H9 (cell line): ENCODE results near the gene ASTL. TPM values are rescaled to one million over a fixed set of nuclear protein-coding genes. Genes with fewer than 3 reads are reported as not detected.
A peak's percentile ranks its signal among the peaks of the same experiment; 100 is the strongest.

Source experiments
- DNase-seq: peaks from one replicate; pipeline ENCODE4 v3.0.0-alpha.2; 2017
- H2AFZ ChIP-seq: one replicate; pipeline ENCODE4 v1.6.1; 2013; ENCODE audit warnings: mild to moderate bottlenecking, low read length, control low read depth, moderate library complexity
- H2AK5ac ChIP-seq: 2 replicates; pipeline ENCODE4 v1.6.1; 2013; ENCODE audit warnings: low read length, control low read depth, mixed read lengths; ENCODE audit not compliant: insufficient read length
- H2BK120ac ChIP-seq: one replicate; pipeline ENCODE4 v1.6.1; 2013; ENCODE audit warnings: low read depth, mild to moderate bottlenecking, low read length, control low read depth, inconsistent platforms; ENCODE audit not compliant: poor library complexity, severe bottlenecking
- H2BK12ac ChIP-seq: 2 replicates; pipeline ENCODE4 v1.6.1; 2013; ENCODE audit warnings: low read length, control low read depth, mixed read lengths, low read depth; ENCODE audit not compliant: insufficient read length
- H2BK15ac ChIP-seq: 2 replicates; pipeline ENCODE4 v1.6.1; 2013; ENCODE audit warnings: low read depth, low read length, control low read depth
- H2BK20ac ChIP-seq: one replicate; pipeline ENCODE4 v1.6.1; 2013; ENCODE audit warnings: low read depth, mild to moderate bottlenecking, low read length, control low read depth, inconsistent platforms; ENCODE audit not compliant: poor library complexity, severe bottlenecking
- H2BK5ac ChIP-seq: 2 replicates; pipeline ENCODE4 v1.6.1; 2013; ENCODE audit warnings: low read length, control low read depth, mixed read lengths; ENCODE audit not compliant: insufficient read length
- H3K14ac ChIP-seq: 2 replicates; pipeline ENCODE4 v1.6.1; 2013; ENCODE audit warnings: low read length, control low read depth; ENCODE audit not compliant: insufficient read depth
- H3K18ac ChIP-seq: 2 replicates; pipeline ENCODE4 v1.6.1; 2013; ENCODE audit warnings: low read depth, mild to moderate bottlenecking, mixed read lengths, low read length, control low read depth; ENCODE audit not compliant: insufficient read length
- H3K23ac ChIP-seq: 2 replicates; pipeline ENCODE4 v1.6.1; 2013; ENCODE audit warnings: low read length, control low read depth, mixed read lengths, low read depth; ENCODE audit not compliant: insufficient read length
- H3K23me2 ChIP-seq: 2 replicates; pipeline ENCODE4 v1.6.1; 2013; ENCODE audit warnings: low read depth, mild to moderate bottlenecking, mixed read lengths, low read length, control low read depth; ENCODE audit not compliant: insufficient read length, poor library complexity, severe bottlenecking
- H3K27ac ChIP-seq: 2 replicates; pipeline ENCODE4 v1.5.1; 2013; ENCODE audit warnings: low read length, control low read depth, mixed read lengths, low read depth; ENCODE audit not compliant: insufficient read length
- H3K27me3 ChIP-seq: 2 replicates; pipeline ENCODE4 v1.6.1; 2013; ENCODE audit warnings: low read length, control low read depth, inconsistent platforms; ENCODE audit not compliant: insufficient read depth
- H3K4ac ChIP-seq: 2 replicates; pipeline ENCODE4 v1.6.1; 2013; ENCODE audit warnings: low read depth, mild to moderate bottlenecking, control low read depth, inconsistent platforms, low read length, moderate library complexity
- H3K4me1 ChIP-seq: 2 replicates; pipeline ENCODE4 v1.6.1; 2013; ENCODE audit warnings: low read length, control low read depth, inconsistent platforms; ENCODE audit not compliant: insufficient read depth
- H3K4me2 ChIP-seq: 2 replicates; pipeline ENCODE4 v1.6.1; 2013; ENCODE audit warnings: low read length, control low read depth, mixed read lengths; ENCODE audit not compliant: insufficient read length, insufficient read depth
- H3K56ac ChIP-seq: 2 replicates; pipeline ENCODE4 v1.6.1; 2013; ENCODE audit warnings: low read depth, mild to moderate bottlenecking, mixed read lengths, low read length, control low read depth; ENCODE audit not compliant: insufficient read length
- H3K79me1 ChIP-seq: 2 replicates; pipeline ENCODE4 v1.6.1; 2013; ENCODE audit warnings: low read depth, mild to moderate bottlenecking, moderate library complexity, low read length, control low read depth, inconsistent platforms; ENCODE audit not compliant: insufficient read depth, poor library complexity, severe bottlenecking
- H3K79me2 ChIP-seq: 2 replicates; pipeline ENCODE4 v1.6.1; 2013; ENCODE audit warnings: low read length, control low read depth, inconsistent platforms; ENCODE audit not compliant: insufficient read depth
- H3K9ac ChIP-seq: 2 replicates; pipeline ENCODE4 v1.6.1; 2013; ENCODE audit warnings: low read length, control low read depth, mixed read lengths; ENCODE audit not compliant: insufficient read length; ENCODE audit errors: extremely low read depth
- H3K9me3 ChIP-seq: one replicate; pipeline ENCODE4 v1.6.1; 2013; ENCODE audit warnings: low read depth, low read length, inconsistent platforms; ENCODE audit not compliant: control insufficient read depth
- H3T11ph ChIP-seq: one replicate; pipeline ENCODE4 v1.6.1; 2013; ENCODE audit warnings: mild to moderate bottlenecking, low read length, control low read depth, inconsistent platforms
- H4K20me1 ChIP-seq: one replicate; pipeline ENCODE4 v1.6.1; 2013; ENCODE audit not compliant: control insufficient read depth, insufficient read length, insufficient read depth
- H4K5ac ChIP-seq: 2 replicates; pipeline ENCODE4 v1.6.1; 2013; ENCODE audit warnings: low read depth, mild to moderate bottlenecking, mixed read lengths, low read length, control low read depth; ENCODE audit not compliant: insufficient read length
- H4K8ac ChIP-seq: replicated peaks from 2 replicates; pipeline ENCODE4 v1.6.1; 2013; ENCODE audit warnings: low read length, control low read depth, mixed read lengths, low read depth; ENCODE audit not compliant: insufficient read length
- H4K91ac ChIP-seq: 2 replicates; pipeline ENCODE4 v1.6.1; 2013; ENCODE audit warnings: low read depth, mild to moderate bottlenecking, moderate library complexity, mixed read lengths, low read length, control low read depth; ENCODE audit not compliant: insufficient read length
- H3K27ac Mint-ChIP-seq, 3 experiments: 2 replicates in 2 of 3; 3 replicates in 1 of 3; pipeline ENCODE4 v1.8.0; 2020 to 2021; ENCODE audit warnings: mixed read lengths in 3 of 3, mild to moderate bottlenecking in 1 of 3, moderate library complexity in 1 of 3
- H3K27me3 Mint-ChIP-seq: 2 replicates; pipeline ENCODE4 v1.8.0; 2021; ENCODE audit warnings: low read depth, mild to moderate bottlenecking, moderate library complexity, mixed read lengths
- H3K36me3 Mint-ChIP-seq, 3 experiments: 2 replicates in 2 of 3; 3 replicates in 1 of 3; pipeline ENCODE4 v1.8.0; 2020 to 2021; ENCODE audit warnings: low read depth in 3 of 3, mixed read lengths in 3 of 3; ENCODE audit not compliant: insufficient read depth in 1 of 3
- H3K4me1 Mint-ChIP-seq, 2 experiments: 2 replicates each; pipeline ENCODE4 v1.8.0; 2020; ENCODE audit warnings: mixed read lengths in 2 of 2
- H3K4me3 Mint-ChIP-seq, 2 experiments: 2 replicates in 1 of 2; 3 replicates in 1 of 2; pipeline ENCODE4 v1.8.0; 2020 to 2021; ENCODE audit warnings: mild to moderate bottlenecking in 2 of 2, mixed read lengths in 2 of 2, moderate library complexity in 1 of 2
- H3K9me3 Mint-ChIP-seq, 2 experiments: 2 replicates in 1 of 2; 3 replicates in 1 of 2; pipeline ENCODE4 v1.8.0; 2020; ENCODE audit warnings: mild to moderate bottlenecking in 2 of 2, mixed read lengths in 2 of 2, moderate library complexity in 1 of 2
- CTCF ChIP-seq: fragments of 200-600 bp; sonication (generic); conservative IDR thresholded peaks from 3 replicates; pipeline ENCODE4 v1.8.0; 2021; ENCODE audit warnings: antibody characterized with exemption, mild to moderate bottlenecking
- WGBS: extraction: QIAGEN DNeasy Blood & Tissue Kit; methylation state at CpG from one replicate; pipeline ENCODE4 v1.1.7; 2013; ENCODE audit warnings: missing lambda C conversion rate, low lambda C conversion rate, mixed read lengths; ENCODE audit not compliant: insufficient read length; ENCODE audit errors: extremely low coverage; 5-methylcytosine and 5-hydroxymethylcytosine counted together
- total RNA-seq: library from RNA; stranded (reverse); gene quantifications from 2 replicates; pipeline ENCODE4 v1.2.1, GENCODE V29; 2021

The ASTL gene
- total RNA-seq, 1 experiment from 2014 or later: 0.81 TPM

- no peaks in the 10 kb centered on the region; a peak in 1 of 7 replicates for H3K36me3 Mint-ChIP-seq
- no peak overlapping the region for H2BK20ac ChIP-seq
- H3K56ac ChIP-seq: no peak overlapping the region
- no peak for TF ChIP-seq CTCF
- H2BK12ac ChIP-seq: no peak overlapping the region
- H3K4me3 Mint-ChIP-seq: no peak overlapping the region
- WGBS: no CpG with 5 or more reads among the region's 19 CpGs
- no peak overlapping the region for H3K4me2 ChIP-seq
- no peak overlapping the region for H3K27ac Mint-ChIP-seq
- no peak overlapping the region for H2BK120ac ChIP-seq
- H3K27me3 ChIP-seq: no peaks in the 10 kb centered on the region
- H3K27me3 Mint-ChIP-seq: peaks cover 2% of the 10 kb centered on the region
- H3K9me3 ChIP-seq: no peaks in the 10 kb centered on the region
- H3K27ac ChIP-seq: no peak overlapping the region
- no peak overlapping the region for H3K23ac ChIP-seq
- H3K79me1 ChIP-seq: no peaks in the 10 kb centered on the region
- no peak overlapping the region for H3K14ac ChIP-seq
- no peak overlapping the region for H2BK15ac ChIP-seq
- no peak overlapping the region for H2AFZ ChIP-seq
- H3K79me2 ChIP-seq: no peaks in the 10 kb centered on the region
- no peaks in the 10 kb centered on the region for H3K4me1 ChIP-seq
- no peak overlapping the region for H3K9ac ChIP-seq
- no peak overlapping the region for H3K4ac ChIP-seq
- H4K20me1 ChIP-seq: no peaks in the 10 kb centered on the region
- peaks cover 0 to 2% of the 10 kb centered on the region in 2 experiments; a peak in 1 of 5 replicates for H3K9me3 Mint-ChIP-seq
- no peak overlapping the region for H4K8ac ChIP-seq
- peaks cover 21 to 37% of the 10 kb centered on the region in 2 experiments for H3K4me1 Mint-ChIP-seq
- DNase-seq: peak; percentile 26
- H3K18ac ChIP-seq: no peak overlapping the region
- no peak overlapping the region for H4K5ac ChIP-seq
- H3T11ph ChIP-seq: no peak overlapping the region
- H3K23me2 ChIP-seq: no peaks in the 10 kb centered on the region
- no peak overlapping the region for H2AK5ac ChIP-seq
- no peak overlapping the region for H4K91ac ChIP-seq
- no peak overlapping the region for H2BK5ac ChIP-seq
These were observed 49.7 kb downstream of the ASTL start for GRCh38 chr2:96088340-96089335.
